Spleen (tissue), 11 donors: Measurements from ENCODE around the gene SNX33. TPM values are rescaled to one million over a fixed set of nuclear protein-coding genes. Genes with fewer than 3 reads are reported as not detected.
"Not testable (repeated sequence)": the region's sequence is repeated elsewhere in the genome, so short reads cannot be mapped to it uniquely, and the experiment has no call there.

Experiments used
- DNase-seq: peaks from one replicate; pipeline ENCODE4 v3.0.0-alpha.2; 2020
- H3K27ac ChIP-seq, 8 donors: fragments of 200-600 bp; sonication (generic) in 7 of 8; 1 replicate in 4 of 8; 2 replicates in 4 of 8; pipeline versions ENCODE4 v1.5.0 to v1.8.0; 2016 to 2021; ENCODE audit warnings: inconsistent platforms in 4 of 8, mild to moderate bottlenecking in 4 of 8, moderate library complexity in 1 of 8
- H3K27me3 ChIP-seq, 7 donors: fragments of 200-600 bp; sonication (generic) in 6 of 7; replicated peaks in 1 of 7; 1 replicate in 4 of 7; 2 replicates in 3 of 7; pipeline versions ENCODE4 v1.5.0 to v1.8.0; 2016 to 2021; ENCODE audit warnings: inconsistent platforms in 3 of 7, mild to moderate bottlenecking in 1 of 7
- H3K36me3 ChIP-seq, 6 donors: fragments of 200-600 bp; sonication (generic) in 5 of 6; 1 replicate in 4 of 6; 2 replicates in 2 of 6; pipeline versions ENCODE4 v1.5.0 to v1.8.0; 2016 to 2021; ENCODE audit warnings: inconsistent platforms in 2 of 6
- H3K4me1 ChIP-seq, 6 donors: fragments of 200-600 bp; sonication (generic) in 5 of 6; 1 replicate in 3 of 6; 2 replicates in 3 of 6; pipeline versions ENCODE4 v1.5.0 to v1.8.0; 2016 to 2021; ENCODE audit warnings: inconsistent platforms in 3 of 6
- H3K4me3 ChIP-seq, 8 donors: fragments of 200-600 bp; sonication (generic) in 7 of 8; 1 replicate in 4 of 8; 2 replicates in 4 of 8; pipeline versions ENCODE4 v1.5.0 to v1.8.0; 2016 to 2021; ENCODE audit warnings: inconsistent platforms in 4 of 8, mild to moderate bottlenecking in 4 of 8, moderate library complexity in 2 of 8
- H3K9me3 ChIP-seq, 8 donors: fragments of 200-600 bp; sonication (generic) in 7 of 8; 1 replicate in 4 of 8; 2 replicates in 4 of 8; pipeline versions ENCODE4 v1.5.0 to v1.8.0; 2016 to 2021; ENCODE audit warnings: inconsistent platforms in 4 of 8
- CTCF ChIP-seq, 11 experiments: fragments of 200-600 bp in 7 of 11; fragments of 450-650 bp in 4 of 11; sonication (generic) in 4 of 11; IDR thresholded peaks in 8 of 11; conservative IDR thresholded peaks in 3 of 11; 1 replicate in 7 of 11; 2 replicates in 4 of 11; pipeline versions ENCODE4 v1.4.0 to v1.8.0; 2016 to 2021; ENCODE audit warnings: antibody characterized with exemption in 11 of 11, inconsistent platforms in 4 of 11, mild to moderate bottlenecking in 1 of 11
- POLR2A ChIP-seq, 3 donors: fragments of 450-650 bp; IDR thresholded peaks; one replicate each; pipeline ENCODE4 v1.5.1; 2017; ENCODE audit warnings: antibody characterized with exemption in 3 of 3, mild to moderate bottlenecking in 1 of 3
- POLR2AphosphoS5 ChIP-seq, 3 donors: sonication (generic); formaldehyde crosslinking; IDR thresholded peaks; one replicate each; pipeline ENCODE4 v1.5.1; 2017; ENCODE audit warnings: antibody characterized with exemption in 3 of 3
- WGBS, 5 donors: extraction: QIAGEN DNeasy Blood & Tissue Kit in 3 of 5; methylation state at CpG; one replicate each; pipeline versions ENCODE4 v1.1.5 to v1.1.7; 2013 to 2018; 5-methylcytosine and 5-hydroxymethylcytosine counted together
- intact Hi-C: fragments of 100-400 bp; cut with DNase I; formaldehyde crosslinking; loops from one replicate; pipeline ENCODE4 v1.15.0; 2023; ENCODE audit warnings: low total_unique reads
- polyA plus RNA-seq, 3 donors: library from polyadenylated mRNA; stranded (reverse); fragments of 200-250 nt; gene quantifications; one replicate each; pipeline ENCODE4 v1.2.1, GENCODE V29; 2013
- total RNA-seq, 7 donors: library from RNA; depleted of rRNA in 3 of 7; stranded (reverse); fragments of >200 nt in 3 of 7; fragmentation: NEBNext Ultra II Directional in 4 of 7; extraction: Animal tissue kit (Norgen Biotek cat#: 25700) in 4 of 7; gene quantifications; one replicate each; pipeline versions ENCODE4 v1.1.0 to v1.2.1, GENCODE V29; 2016 to 2021
- donor health status: healthy with polysubstance abuse.
- donor health status: DM: no; HTN: no; CAD: no; lungs with moderate emphysema.
- donor health status: DM: no; HTN: no; CAD: no.
- donor health status: Bipolar disorder and iron deficiency.
- donor health status: healthy.
- donor health status: DM: no; HTN: no; CAD: no.
- donor health status: DM: yes; HTN: yes; CAD: no.

SNX33 gene
- total and polyA plus RNA-seq, 10 donors: 4.3 to 22.8 (median 16.5) TPM

- H3K4me3 ChIP-seq, H3K9me3 ChIP-seq, intact Hi-C loops, DNase-seq, H3K27me3 ChIP-seq, H3K36me3 ChIP-seq: not testable (repeated sequence)
- peak in 1 of 3 donors; percentile 39 for TF ChIP-seq POLR2AphosphoS5 (IDR thresholded peaks at IDR 0.05)
- Histone ChIP-seq H3K27ac (peak overlapping the region in 4 of 8 donors; percentile 33 to 48 (median 40)), H3K4me1 (peaks cover 21 to 69% (median 52%) of the 10 kb centered on the region in 6 donors)
- 0 to 12% (median 7%) methylated on average over 7 to 15 of the region's 17 CpGs for WGBS, 5 donors
These were observed 52.5 kb downstream of the SNX33 start for GRCh38 chr15:75699961-75700874.

DNA sequence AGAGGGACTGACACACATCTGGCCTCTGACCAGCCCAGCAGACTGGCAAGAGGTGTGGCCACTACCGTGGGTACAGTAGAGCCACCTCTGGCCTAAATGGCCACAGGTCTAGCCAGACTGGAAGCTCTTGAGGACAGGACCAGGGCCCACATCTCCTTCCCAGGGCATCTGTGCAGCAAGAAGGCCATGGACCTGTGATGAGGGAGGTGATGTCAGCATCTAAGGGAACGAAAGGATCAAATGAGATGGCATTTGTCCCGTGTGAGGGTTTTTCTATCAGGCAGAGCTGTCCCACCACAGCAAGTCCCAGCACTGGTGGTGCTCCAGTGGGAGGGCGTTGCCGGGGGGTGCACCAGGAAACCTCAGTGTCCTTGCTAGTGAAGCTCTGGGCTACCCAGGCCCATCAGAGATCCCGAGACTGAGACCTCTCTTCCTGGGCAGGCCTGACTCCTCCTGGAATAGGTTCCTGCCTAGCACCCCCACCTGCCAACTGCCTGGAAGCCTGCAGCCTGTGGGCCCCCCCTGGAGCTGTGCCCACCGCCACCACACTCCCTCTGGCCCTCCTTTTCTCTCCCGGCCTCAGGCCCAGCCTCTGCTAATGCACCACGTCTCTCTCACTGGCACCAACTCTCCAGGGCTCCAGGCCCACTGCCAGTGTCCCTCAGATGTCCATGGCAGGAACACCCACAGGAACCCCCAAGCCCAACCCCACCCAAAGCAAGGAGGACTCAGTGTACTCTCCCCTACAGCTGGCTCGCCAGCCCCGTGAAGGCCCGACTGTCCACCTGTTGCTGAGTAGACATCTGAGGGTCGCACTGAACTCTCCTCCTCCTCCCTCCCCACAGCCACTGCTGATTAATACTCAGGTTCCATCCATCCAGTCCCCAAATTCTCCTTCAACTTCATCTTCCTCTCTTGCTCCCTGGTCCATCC, 53.6 kb downstream of the SNX33 start:
- H3K4me1 ChIP-seq: peaks cover 17 to 58% (median 40%) of the 10 kb centered on the region in 6 donors
- DNase-seq, H3K4me3 ChIP-seq, H3K36me3 ChIP-seq, H3K9me3 ChIP-seq, intact Hi-C loops, H3K27me3 ChIP-seq: not testable (repeated sequence)
- WGBS, 5 donors: 63 to 80% (median 74%) methylated on average over 10 to 13 of the region's 13 CpGs
- H3K27ac ChIP-seq: peak overlapping the region in 2 of 8 donors; percentile 39 to 48

DNA sequence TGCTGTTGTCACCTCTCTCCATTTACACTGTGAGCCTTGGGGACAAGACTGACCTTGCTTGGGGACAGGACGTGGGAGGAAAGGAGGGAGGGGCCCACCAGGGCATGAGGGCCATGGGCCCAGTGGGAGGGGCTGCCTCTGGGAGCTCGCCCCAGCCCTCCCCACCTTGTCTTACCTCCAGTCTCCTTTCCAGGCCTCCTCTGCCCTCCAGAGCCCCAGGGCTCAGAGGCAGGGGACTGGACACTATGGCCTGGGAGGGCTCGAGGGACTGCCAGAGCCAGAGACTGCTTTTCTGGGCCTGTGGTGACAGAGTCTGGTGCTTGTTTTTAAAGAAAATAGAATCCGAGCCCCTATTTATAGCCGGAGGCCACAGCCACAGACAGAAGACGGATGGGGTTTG, 54.7 kb downstream of the SNX33 start:
- Histone ChIP-seq H3K27me3 (peaks cover 0 to 4% (median 0%) of the 10 kb centered on the region in 7 donors), H3K9me3 (no peaks in the 10 kb centered on the region), H3K36me3 (no peaks in the 10 kb centered on the region), H3K27ac (no peak overlapping the region), H3K4me3 (no peak overlapping the region), H3K4me1 (peaks cover 17 to 47% (median 32%) of the 10 kb centered on the region in 6 donors)
- intact Hi-C loops: no loop called here
- DNase-seq: no peak
- TF ChIP-seq CTCF (IDR thresholded peaks at IDR 0.05 in 8 of 11, conservative IDR thresholded peaks at IDR 0.05 in 3 of 11) (no peak), POLR2AphosphoS5 (IDR thresholded peaks at IDR 0.05) (no peak), POLR2A (IDR thresholded peaks at IDR 0.05) (no peak)
- 53 to 73% (median 56%) methylated on average over 4 to 6 of the region's 6 CpGs for WGBS, 5 donors

- H3K9me3 ChIP-seq, H3K27ac ChIP-seq, intact Hi-C loops, H3K27me3 ChIP-seq, H3K36me3 ChIP-seq, H3K4me3 ChIP-seq, DNase-seq: not testable (repeated sequence)
- peaks cover 17 to 38% (median 31%) of the 10 kb centered on the region in 6 donors for H3K4me1 ChIP-seq
- WGBS, 5 donors: 81 to 94% (median 88%) methylated on average over 7 to 15 of the region's 18 CpGs; no CpG with 5 or more reads in 2 of the 5 donors
These were observed 55.9 kb downstream of the SNX33 start for GRCh38 chr15:75703440-75704262.

GRCh38 chr15:75704263-75704615, 56.5 kb downstream of the SNX33 start:
- DNase-seq: no peak
- TF ChIP-seq CTCF (IDR thresholded peaks at IDR 0.05 in 8 of 11, conservative IDR thresholded peaks at IDR 0.05 in 3 of 11) (no peak), POLR2A (IDR thresholded peaks at IDR 0.05) (no peak), POLR2AphosphoS5 (IDR thresholded peaks at IDR 0.05) (no peak)
- H3K27ac ChIP-seq: no peak overlapping the region
- peaks cover 14 to 35% (median 29%) of the 10 kb centered on the region in 6 donors for H3K4me1 ChIP-seq
- intact Hi-C loops: no loop called here
- 80 to 100% (median 86%) methylated on average over 1 to 6 of the region's 6 CpGs for WGBS, 5 donors
- no peaks in the 10 kb centered on the region for H3K9me3 ChIP-seq
- peaks cover 0 to 4% (median 0%) of the 10 kb centered on the region in 7 donors for H3K27me3 ChIP-seq
- no peak overlapping the region for H3K4me3 ChIP-seq
- no peaks in the 10 kb centered on the region for H3K36me3 ChIP-seq
